Nephron progenitor cell (in vitro differentiated cells): ENCODE data around the gene LIF.
"Not testable (repeated sequence)": the region's sequence is repeated elsewhere in the genome, so short reads cannot be mapped to it uniquely, and the experiment has no call there.

Experiments
- DNase-seq: peaks from one replicate; pipeline ENCODE4 v3.0.0; 2021
- H3K27ac Mint-ChIP-seq: 2 replicates; pipeline ENCODE4 v1.8.0; 2021; ENCODE audit warnings: mild to moderate bottlenecking, moderate library complexity, mixed read lengths
- H3K27me3 Mint-ChIP-seq: 2 replicates; pipeline ENCODE4 v1.8.0; 2021; ENCODE audit warnings: mild to moderate bottlenecking, low read depth, mixed read lengths; ENCODE audit not compliant: poor library complexity
- H3K36me3 Mint-ChIP-seq: 2 replicates; pipeline ENCODE4 v1.8.0; 2021; ENCODE audit warnings: low read depth, mixed read lengths
- H3K4me1 Mint-ChIP-seq: 2 replicates; pipeline ENCODE4 v1.8.0; 2021; ENCODE audit warnings: mixed read lengths
- H3K4me3 Mint-ChIP-seq: 2 replicates; pipeline ENCODE4 v1.8.0; 2021; ENCODE audit warnings: mild to moderate bottlenecking, moderate library complexity, mixed read lengths
- H3K9me3 Mint-ChIP-seq: 2 replicates; pipeline ENCODE4 v1.8.0; 2021; ENCODE audit warnings: mild to moderate bottlenecking, moderate library complexity, mixed read lengths
- CTCF ChIP-seq: fragments of 200-600 bp; sonication (generic); IDR thresholded peaks from 2 replicates; pipeline ENCODE4 v1.5.0; 2021; ENCODE audit warnings: antibody characterized with exemption

Gene LIF

DNA sequence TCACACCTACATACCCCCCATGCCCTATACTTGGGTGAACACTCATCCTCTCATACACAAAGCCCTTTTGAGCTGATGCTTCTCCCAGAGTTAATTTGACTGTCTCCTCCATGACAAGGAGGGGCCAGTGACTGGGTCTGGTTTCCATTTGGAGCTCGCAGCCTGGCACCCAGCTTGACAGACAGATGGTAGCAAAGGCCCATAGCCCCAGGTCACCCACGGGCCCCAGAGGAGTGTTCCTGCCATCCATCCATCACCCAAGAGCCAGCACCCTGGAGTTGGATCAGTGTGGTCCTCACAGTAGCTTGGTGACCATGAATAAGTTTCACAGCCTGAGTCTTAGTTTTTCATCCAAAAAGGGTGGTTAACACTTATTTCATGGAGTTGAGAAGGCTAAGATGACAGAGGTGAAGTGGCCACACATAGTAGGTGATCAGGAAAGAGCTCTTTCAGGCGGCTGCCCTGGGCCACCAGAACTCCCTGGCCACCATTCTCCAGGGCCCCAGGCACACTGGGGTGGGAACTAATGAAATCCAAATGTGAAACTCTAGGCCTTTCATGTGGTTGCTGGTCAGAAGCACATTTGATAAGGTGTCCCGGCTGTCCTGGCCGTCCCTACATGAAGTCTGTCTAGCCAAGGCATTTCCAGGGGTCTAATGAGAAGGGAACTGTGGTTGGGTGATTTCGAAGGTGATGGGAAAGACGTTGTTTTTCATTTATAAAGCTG is 42.4 kb downstream of the LIF start:
- Mint-ChIP-seq H3K4me1 (peaks cover 72% of the 10 kb centered on the region), H3K4me3 (no peak overlapping the region), H3K27ac (peak overlapping the region; percentile 27), H3K9me3 (no peaks in the 10 kb centered on the region), H3K27me3 (peaks cover 8% of the 10 kb centered on the region), H3K36me3 (no peaks in the 10 kb centered on the region)
- TF ChIP-seq CTCF, result no peak
- no peak for DNase-seq

GRCh38 chr22:30202531-30203006 is 44.0 kb downstream of the LIF start:
- Mint-ChIP-seq H3K4me3 (peak overlapping the region; percentile 1), H3K9me3 (peaks cover 4% of the 10 kb centered on the region), H3K4me1 (peaks cover 65% of the 10 kb centered on the region), H3K27ac (peak overlapping the region; percentile 96), H3K36me3 (no peaks in the 10 kb centered on the region), H3K27me3 (peaks cover 11% of the 10 kb centered on the region)
- no peak for TF ChIP-seq CTCF
- DNase-seq, result no peak

DNA sequence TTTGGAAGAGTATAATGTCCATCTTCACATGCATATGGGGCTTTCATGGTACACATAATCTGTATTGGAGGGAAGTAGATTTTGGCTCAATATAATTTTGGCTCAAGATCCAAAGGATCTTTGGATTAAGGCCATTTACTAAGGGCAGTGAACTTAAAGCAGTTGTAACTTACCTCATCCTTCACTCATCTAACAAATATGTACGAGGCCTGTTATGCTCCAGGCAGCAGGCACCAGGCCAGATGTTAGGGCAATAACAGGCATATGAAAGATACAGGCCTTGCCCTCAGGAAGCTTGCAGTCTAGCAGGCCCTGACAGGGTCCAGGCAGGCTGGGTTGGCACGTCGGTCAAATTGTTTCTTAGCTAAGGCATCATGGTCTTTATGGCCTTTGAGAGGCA is 44.6 kb downstream of the LIF start:
- H3K4me3 Mint-ChIP-seq, result peak overlapping the region; percentile 1
- peak overlapping the region; percentile 96 for H3K27ac Mint-ChIP-seq
- H3K4me1 Mint-ChIP-seq, result peaks cover 65% of the 10 kb centered on the region

GRCh38 chr22:30200905-30201304 is 45.7 kb downstream of the LIF start:
- H3K27me3 Mint-ChIP-seq, result peaks cover 11% of the 10 kb centered on the region
- not testable (repeated sequence) for H3K4me3 Mint-ChIP-seq, H3K9me3 Mint-ChIP-seq, H3K36me3 Mint-ChIP-seq, DNase-seq, H3K27ac Mint-ChIP-seq
- peaks cover 68% of the 10 kb centered on the region for H3K4me1 Mint-ChIP-seq

More for the DNA sequence above, 44.6 kb downstream of the LIF start:
- Mint-ChIP-seq H3K36me3 (no peaks in the 10 kb centered on the region), H3K27me3 (peaks cover 11% of the 10 kb centered on the region), H3K9me3 (peaks cover 4% of the 10 kb centered on the region)
- TF ChIP-seq CTCF, result no peak
- no peak for DNase-seq

- no peak for DNase-seq
- Mint-ChIP-seq H3K27ac (no peak overlapping the region), H3K4me1 (peaks cover 70% of the 10 kb centered on the region), H3K27me3 (peaks cover 13% of the 10 kb centered on the region), H3K36me3 (no peaks in the 10 kb centered on the region), H3K9me3 (peaks cover 4% of the 10 kb centered on the region), H3K4me3 (peak overlapping the region; percentile 26)
- no peak for TF ChIP-seq CTCF
Measured at GRCh38 chr22:30198921-30199320, 47.6 kb downstream of the LIF start.

- Mint-ChIP-seq H3K4me1 (peaks cover 69% of the 10 kb centered on the region), H3K36me3 (no peaks in the 10 kb centered on the region), H3K27ac (no peak overlapping the region), H3K9me3 (peaks cover 4% of the 10 kb centered on the region), H3K4me3 (peak overlapping the region; percentile 26), H3K27me3 (peaks cover 18% of the 10 kb centered on the region)
- DNase-seq, result no peak
- no peak for TF ChIP-seq CTCF
Measured at GRCh38 chr22:30198152-30198825, 48.3 kb downstream of the LIF start.
